HepG2 (cell line): Measurements from ENCODE around the gene ABCC3. TPM values are rescaled to one million over a fixed set of nuclear protein-coding genes. Genes with fewer than 3 reads are reported as not detected.

Source experiments
- BRCA1 ChIP-seq: sonication (generic); formaldehyde crosslinking; IDR thresholded peaks from 2 replicates; pipeline ENCODE4 v1.4.0; 2020; ENCODE audit warnings: missing genetic modification reagents
- NCOR1 ChIP-seq: fragments of 200-600 bp; sonication (generic); IDR thresholded peaks from 2 replicates; pipeline ENCODE4 v1.7.0; 2017; ENCODE audit warnings: antibody characterized with exemption, low read length, borderline replicate concordance
- ZMYM4 ChIP-seq: sonication (generic); formaldehyde crosslinking; IDR thresholded peaks from 2 replicates; pipeline ENCODE4 v1.8.1; 2023; ENCODE audit warnings: mild to moderate bottlenecking, missing genetic modification reagents
- ZNF354B ChIP-seq: sonication (generic); formaldehyde crosslinking; IDR thresholded peaks from 2 replicates; pipeline ENCODE4 v1.8.0; 2022; ENCODE audit warnings: mild to moderate bottlenecking, missing genetic modification reagents
- ZNF567 ChIP-seq: sonication (generic); formaldehyde crosslinking; IDR thresholded peaks from 2 replicates; pipeline ENCODE4 v1.8.1; 2023; ENCODE audit warnings: mild to moderate bottlenecking, missing genetic modification reagents, borderline replicate concordance
- polyA plus RNA-seq, 8 experiments: library from polyadenylated mRNA; depleted of rRNA in 3 of 8; stranded (reverse) in 7 of 8; unstranded in 1 of 8; fragments of >200 nt; fragmentation: Illumina TruSeq in 4 of 8; extraction: Trizol in 4 of 8; gene quantifications; 2 replicates each; pipeline versions ENCODE4 v1.2.1 to v1.2.3, GENCODE V29; 2011 to 2016; ENCODE audit warnings: low read depth in 4 of 8, missing spikeins in 1 of 8, mixed read lengths in 1 of 8; ENCODE audit not compliant: insufficient read depth in 1 of 8
- total RNA-seq, 5 experiments: library from RNA; depleted of rRNA; stranded (reverse); fragments of >200 nt; fragmentation: Illumina TruSeq; extraction: Trizol; gene quantifications; 2 replicates each; pipeline ENCODE4 v1.2.3, GENCODE V29; 2016; ENCODE audit warnings: low read depth in 1 of 5
- TF ChIP-seq, protein P1 (sequence below): sonication (generic); formaldehyde crosslinking; conservative IDR thresholded peaks from 2 replicates; pipeline ENCODE4 v1.4.0; 2020; ENCODE audit warnings: mild to moderate bottlenecking, missing genetic modification reagents, moderate library complexity
- TF ChIP-seq, protein P2 (sequence below), 2 experiments: sonication (generic) in 1 of 2; formaldehyde crosslinking in 1 of 2; IDR thresholded peaks; 2 replicates each; pipeline versions ENCODE4 v1.6.1 to v1.9.0; 2014 to 2022; ENCODE audit warnings: antibody characterized with exemption in 1 of 2, borderline replicate concordance in 1 of 2, inconsistent platforms in 1 of 2, low read depth in 1 of 2, missing genetic modification reagents in 1 of 2
- TF ChIP-seq, protein P3 (sequence below): IDR thresholded peaks from 2 replicates; pipeline ENCODE4 v1.4.0; 2020; ENCODE audit warnings: mild to moderate bottlenecking, missing genetic modification reagents
- TF ChIP-seq, protein P4 (sequence below): sonication (generic); formaldehyde crosslinking; IDR thresholded peaks from 2 replicates; pipeline ENCODE4 v1.5.0; 2020; ENCODE audit warnings: mild to moderate bottlenecking, missing genetic modification reagents, moderate library complexity
- TF ChIP-seq, protein P5 (sequence below): sonication (generic); formaldehyde crosslinking; IDR thresholded peaks from 2 replicates; pipeline ENCODE4 v1.5.0; 2020; ENCODE audit warnings: missing genetic modification reagents

Gene ABCC3
- total and polyA plus RNA-seq, 2 of the 13 experiments (the other 11 are each of a cell fraction or from before 2014, with no cell fraction given) = 25.2 to 50.7 TPM

DNA sequence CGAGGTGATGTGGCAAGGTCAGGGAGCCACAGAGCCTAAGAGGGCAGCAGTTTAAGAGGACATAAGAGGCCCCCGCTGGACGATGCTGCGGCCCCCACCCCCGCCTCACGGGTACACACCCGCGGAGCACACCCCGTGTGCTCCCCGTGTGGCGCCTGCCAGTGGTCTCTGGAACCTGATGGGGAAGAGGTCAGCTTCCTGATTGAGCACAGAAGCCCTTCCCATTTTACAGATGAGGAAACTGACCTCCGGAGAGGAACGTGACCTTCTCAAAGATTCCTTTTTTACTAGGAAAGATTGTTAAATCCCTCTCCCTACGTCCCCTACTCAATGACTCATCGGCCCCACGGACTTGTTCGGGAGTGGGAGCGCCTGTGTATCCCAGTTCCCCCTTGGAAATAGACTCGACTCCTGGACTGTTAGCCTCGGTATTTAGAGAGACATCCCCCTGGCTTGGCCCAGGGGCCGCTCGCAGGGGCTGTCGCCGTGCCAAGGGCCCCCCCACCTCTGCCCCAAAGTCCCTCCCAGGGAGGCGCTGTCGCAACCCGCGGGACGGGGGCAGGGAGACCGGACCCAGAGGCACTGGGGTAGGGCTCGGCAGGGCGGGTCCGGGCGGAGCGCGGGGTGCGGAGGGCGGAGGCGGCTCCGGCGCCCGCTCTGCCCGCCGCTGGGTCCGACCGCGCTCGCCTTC, at the start of gene ABCC3 (continued):
- TF ChIP-seq, protein P1, sequence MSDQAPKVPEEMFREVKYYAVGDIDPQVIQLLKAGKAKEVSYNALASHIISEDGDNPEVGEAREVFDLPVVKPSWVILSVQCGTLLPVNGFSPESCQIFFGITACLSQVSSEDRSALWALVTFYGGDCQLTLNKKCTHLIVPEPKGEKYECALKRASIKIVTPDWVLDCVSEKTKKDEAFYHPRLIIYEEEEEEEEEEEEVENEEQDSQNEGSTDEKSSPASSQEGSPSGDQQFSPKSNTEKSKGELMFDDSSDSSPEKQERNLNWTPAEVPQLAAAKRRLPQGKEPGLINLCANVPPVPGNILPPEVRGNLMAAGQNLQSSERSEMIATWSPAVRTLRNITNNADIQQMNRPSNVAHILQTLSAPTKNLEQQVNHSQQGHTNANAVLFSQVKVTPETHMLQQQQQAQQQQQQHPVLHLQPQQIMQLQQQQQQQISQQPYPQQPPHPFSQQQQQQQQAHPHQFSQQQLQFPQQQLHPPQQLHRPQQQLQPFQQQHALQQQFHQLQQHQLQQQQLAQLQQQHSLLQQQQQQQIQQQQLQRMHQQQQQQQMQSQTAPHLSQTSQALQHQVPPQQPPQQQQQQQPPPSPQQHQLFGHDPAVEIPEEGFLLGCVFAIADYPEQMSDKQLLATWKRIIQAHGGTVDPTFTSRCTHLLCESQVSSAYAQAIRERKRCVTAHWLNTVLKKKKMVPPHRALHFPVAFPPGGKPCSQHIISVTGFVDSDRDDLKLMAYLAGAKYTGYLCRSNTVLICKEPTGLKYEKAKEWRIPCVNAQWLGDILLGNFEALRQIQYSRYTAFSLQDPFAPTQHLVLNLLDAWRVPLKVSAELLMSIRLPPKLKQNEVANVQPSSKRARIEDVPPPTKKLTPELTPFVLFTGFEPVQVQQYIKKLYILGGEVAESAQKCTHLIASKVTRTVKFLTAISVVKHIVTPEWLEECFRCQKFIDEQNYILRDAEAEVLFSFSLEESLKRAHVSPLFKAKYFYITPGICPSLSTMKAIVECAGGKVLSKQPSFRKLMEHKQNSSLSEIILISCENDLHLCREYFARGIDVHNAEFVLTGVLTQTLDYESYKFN (CRISPR knock-in tag) = peak; percentile 52; the same call in 1 of the 2 replicates
- TF ChIP-seq, protein P2, sequence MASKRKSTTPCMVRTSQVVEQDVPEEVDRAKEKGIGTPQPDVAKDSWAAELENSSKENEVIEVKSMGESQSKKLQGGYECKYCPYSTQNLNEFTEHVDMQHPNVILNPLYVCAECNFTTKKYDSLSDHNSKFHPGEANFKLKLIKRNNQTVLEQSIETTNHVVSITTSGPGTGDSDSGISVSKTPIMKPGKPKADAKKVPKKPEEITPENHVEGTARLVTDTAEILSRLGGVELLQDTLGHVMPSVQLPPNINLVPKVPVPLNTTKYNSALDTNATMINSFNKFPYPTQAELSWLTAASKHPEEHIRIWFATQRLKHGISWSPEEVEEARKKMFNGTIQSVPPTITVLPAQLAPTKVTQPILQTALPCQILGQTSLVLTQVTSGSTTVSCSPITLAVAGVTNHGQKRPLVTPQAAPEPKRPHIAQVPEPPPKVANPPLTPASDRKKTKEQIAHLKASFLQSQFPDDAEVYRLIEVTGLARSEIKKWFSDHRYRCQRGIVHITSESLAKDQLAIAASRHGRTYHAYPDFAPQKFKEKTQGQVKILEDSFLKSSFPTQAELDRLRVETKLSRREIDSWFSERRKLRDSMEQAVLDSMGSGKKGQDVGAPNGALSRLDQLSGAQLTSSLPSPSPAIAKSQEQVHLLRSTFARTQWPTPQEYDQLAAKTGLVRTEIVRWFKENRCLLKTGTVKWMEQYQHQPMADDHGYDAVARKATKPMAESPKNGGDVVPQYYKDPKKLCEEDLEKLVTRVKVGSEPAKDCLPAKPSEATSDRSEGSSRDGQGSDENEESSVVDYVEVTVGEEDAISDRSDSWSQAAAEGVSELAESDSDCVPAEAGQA (IDR thresholded peaks at IDR 0.05; ENCODE audit: low read depth) = no peak
- TF ChIP-seq, protein P2 (CRISPR knock-in tag; IDR thresholded peaks at IDR 0.05; ENCODE audit: borderline replicate concordance) = no peak
- TF ChIP-seq NCOR1 = no peak; the same call in 1 of the 2 replicates
- TF ChIP-seq ZMYM4 (CRISPR knock-in tag) = no peak
- TF ChIP-seq ZNF354B (CRISPR knock-in tag) = no peak
- TF ChIP-seq, protein P3, sequence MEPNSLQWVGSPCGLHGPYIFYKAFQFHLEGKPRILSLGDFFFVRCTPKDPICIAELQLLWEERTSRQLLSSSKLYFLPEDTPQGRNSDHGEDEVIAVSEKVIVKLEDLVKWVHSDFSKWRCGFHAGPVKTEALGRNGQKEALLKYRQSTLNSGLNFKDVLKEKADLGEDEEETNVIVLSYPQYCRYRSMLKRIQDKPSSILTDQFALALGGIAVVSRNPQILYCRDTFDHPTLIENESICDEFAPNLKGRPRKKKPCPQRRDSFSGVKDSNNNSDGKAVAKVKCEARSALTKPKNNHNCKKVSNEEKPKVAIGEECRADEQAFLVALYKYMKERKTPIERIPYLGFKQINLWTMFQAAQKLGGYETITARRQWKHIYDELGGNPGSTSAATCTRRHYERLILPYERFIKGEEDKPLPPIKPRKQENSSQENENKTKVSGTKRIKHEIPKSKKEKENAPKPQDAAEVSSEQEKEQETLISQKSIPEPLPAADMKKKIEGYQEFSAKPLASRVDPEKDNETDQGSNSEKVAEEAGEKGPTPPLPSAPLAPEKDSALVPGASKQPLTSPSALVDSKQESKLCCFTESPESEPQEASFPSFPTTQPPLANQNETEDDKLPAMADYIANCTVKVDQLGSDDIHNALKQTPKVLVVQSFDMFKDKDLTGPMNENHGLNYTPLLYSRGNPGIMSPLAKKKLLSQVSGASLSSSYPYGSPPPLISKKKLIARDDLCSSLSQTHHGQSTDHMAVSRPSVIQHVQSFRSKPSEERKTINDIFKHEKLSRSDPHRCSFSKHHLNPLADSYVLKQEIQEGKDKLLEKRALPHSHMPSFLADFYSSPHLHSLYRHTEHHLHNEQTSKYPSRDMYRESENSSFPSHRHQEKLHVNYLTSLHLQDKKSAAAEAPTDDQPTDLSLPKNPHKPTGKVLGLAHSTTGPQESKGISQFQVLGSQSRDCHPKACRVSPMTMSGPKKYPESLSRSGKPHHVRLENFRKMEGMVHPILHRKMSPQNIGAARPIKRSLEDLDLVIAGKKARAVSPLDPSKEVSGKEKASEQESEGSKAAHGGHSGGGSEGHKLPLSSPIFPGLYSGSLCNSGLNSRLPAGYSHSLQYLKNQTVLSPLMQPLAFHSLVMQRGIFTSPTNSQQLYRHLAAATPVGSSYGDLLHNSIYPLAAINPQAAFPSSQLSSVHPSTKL (CRISPR knock-in tag) = peak; percentile 32; the same call in 1 of the 2 replicates
- no peak for TF ChIP-seq ZNF567 (CRISPR knock-in tag)
- TF ChIP-seq, protein P4, sequence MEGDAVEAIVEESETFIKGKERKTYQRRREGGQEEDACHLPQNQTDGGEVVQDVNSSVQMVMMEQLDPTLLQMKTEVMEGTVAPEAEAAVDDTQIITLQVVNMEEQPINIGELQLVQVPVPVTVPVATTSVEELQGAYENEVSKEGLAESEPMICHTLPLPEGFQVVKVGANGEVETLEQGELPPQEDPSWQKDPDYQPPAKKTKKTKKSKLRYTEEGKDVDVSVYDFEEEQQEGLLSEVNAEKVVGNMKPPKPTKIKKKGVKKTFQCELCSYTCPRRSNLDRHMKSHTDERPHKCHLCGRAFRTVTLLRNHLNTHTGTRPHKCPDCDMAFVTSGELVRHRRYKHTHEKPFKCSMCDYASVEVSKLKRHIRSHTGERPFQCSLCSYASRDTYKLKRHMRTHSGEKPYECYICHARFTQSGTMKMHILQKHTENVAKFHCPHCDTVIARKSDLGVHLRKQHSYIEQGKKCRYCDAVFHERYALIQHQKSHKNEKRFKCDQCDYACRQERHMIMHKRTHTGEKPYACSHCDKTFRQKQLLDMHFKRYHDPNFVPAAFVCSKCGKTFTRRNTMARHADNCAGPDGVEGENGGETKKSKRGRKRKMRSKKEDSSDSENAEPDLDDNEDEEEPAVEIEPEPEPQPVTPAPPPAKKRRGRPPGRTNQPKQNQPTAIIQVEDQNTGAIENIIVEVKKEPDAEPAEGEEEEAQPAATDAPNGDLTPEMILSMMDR (CRISPR knock-in tag) = peak; percentile 44
- no peak for TF ChIP-seq BRCA1 (CRISPR knock-in tag)
- TF ChIP-seq, protein P5, sequence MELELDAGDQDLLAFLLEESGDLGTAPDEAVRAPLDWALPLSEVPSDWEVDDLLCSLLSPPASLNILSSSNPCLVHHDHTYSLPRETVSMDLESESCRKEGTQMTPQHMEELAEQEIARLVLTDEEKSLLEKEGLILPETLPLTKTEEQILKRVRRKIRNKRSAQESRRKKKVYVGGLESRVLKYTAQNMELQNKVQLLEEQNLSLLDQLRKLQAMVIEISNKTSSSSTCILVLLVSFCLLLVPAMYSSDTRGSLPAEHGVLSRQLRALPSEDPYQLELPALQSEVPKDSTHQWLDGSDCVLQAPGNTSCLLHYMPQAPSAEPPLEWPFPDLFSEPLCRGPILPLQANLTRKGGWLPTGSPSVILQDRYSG = no peak
